Measurements from ENCODE around the gene TRAPPC12. TPM values are rescaled to one million over a fixed set of nuclear protein-coding genes. Genes with fewer than 3 reads are reported as not detected.

The TRAPPC12 gene
- total and polyA plus RNA-seq, 8 donors: 46.6 to 158 (median 70.7) TPM

- TF ChIP-seq POLR2A (IDR thresholded peaks at IDR 0.05): no peak
- TF ChIP-seq CTCF (IDR thresholded peaks at IDR 0.05): no peak
- no peak for TF ChIP-seq POLR2AphosphoS5 (IDR thresholded peaks at IDR 0.05)
- no peak for TF ChIP-seq EP300 (IDR thresholded peaks at IDR 0.05)
- peaks cover 2 to 49% (median 42%) of the 10 kb centered on the region in 4 donors for H3K36me3 ChIP-seq
- no peak for DNase-seq
- H3K4me3 ChIP-seq: no peak overlapping the region
- H3K27ac ChIP-seq: no peak overlapping the region
- intact Hi-C loops (cut with DNase I; ENCODE audit: low total_unique reads): no loop called here
- peaks cover 0 to 9% (median 0%) of the 10 kb centered on the region in 4 donors for H3K4me1 ChIP-seq
- WGBS, 5 donors: 89 to 94% (median 93%) methylated on average over 9 to 12 of the region's 12 CpGs
- no peaks in the 10 kb centered on the region for H3K27me3 ChIP-seq
- H3K9me3 ChIP-seq: no peaks in the 10 kb centered on the region
Measured at GRCh38 chr2:3409627-3410170, 30.2 kb downstream of the TRAPPC12 start.

GRCh38 chr2:3411103-3411502, 31.6 kb downstream of the TRAPPC12 start:
- TF ChIP-seq EP300 (IDR thresholded peaks at IDR 0.05): no peak
- no peak for TF ChIP-seq POLR2AphosphoS5 (IDR thresholded peaks at IDR 0.05)
- no peak for TF ChIP-seq CTCF (IDR thresholded peaks at IDR 0.05)
- no peak for TF ChIP-seq POLR2A (IDR thresholded peaks at IDR 0.05)
- Histone ChIP-seq H3K4me1 (peaks cover 0 to 5% (median 0%) of the 10 kb centered on the region in 4 donors), H3K27ac (no peak overlapping the region), H3K36me3 (peaks cover 2 to 47% (median 39%) of the 10 kb centered on the region in 4 donors), H3K27me3 (no peaks in the 10 kb centered on the region), H3K4me3 (no peak overlapping the region), H3K9me3 (no peaks in the 10 kb centered on the region)
- intact Hi-C loops (cut with DNase I; ENCODE audit: low total_unique reads): no loop called here
- no peak for DNase-seq
- 83 to 94% (median 87%) methylated on average over 3 of the region's 3 CpGs for WGBS, 5 donors

DNA sequence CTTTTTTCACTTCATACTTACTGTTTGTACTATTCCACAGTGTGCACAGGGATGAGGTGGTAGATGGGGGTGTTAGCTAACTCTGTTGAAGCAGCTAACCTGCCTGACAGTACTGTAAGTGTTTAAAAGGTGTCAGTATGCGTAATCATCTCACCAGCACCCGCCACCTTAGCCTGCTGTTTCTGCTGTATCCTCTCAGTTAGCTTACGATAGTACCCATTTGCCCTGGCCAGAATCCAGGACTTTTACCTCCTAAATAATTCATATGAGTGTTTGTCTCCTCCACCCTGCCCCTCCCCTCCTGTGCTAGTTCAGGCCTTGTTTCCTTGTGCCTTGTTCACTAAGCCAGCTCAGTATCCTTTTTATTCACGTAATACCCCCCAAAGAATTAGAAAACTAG, 34.2 kb downstream of the TRAPPC12 start:
- intact Hi-C loops (cut with DNase I; ENCODE audit: low total_unique reads): no loop called here
- H3K4me3 ChIP-seq: no peak overlapping the region
- H3K9me3 ChIP-seq: no peaks in the 10 kb centered on the region
- H3K36me3 ChIP-seq: peaks cover 2 to 53% (median 44%) of the 10 kb centered on the region in 4 donors
- H3K4me1 ChIP-seq: no peaks in the 10 kb centered on the region
- DNase-seq: no peak
- WGBS, 5 donors: 87 to 95% (median 91%) methylated on average over 4 of the region's 4 CpGs
- no peak for TF ChIP-seq CTCF (IDR thresholded peaks at IDR 0.05)
- no peak for TF ChIP-seq POLR2A (IDR thresholded peaks at IDR 0.05)
- no peak for TF ChIP-seq EP300 (IDR thresholded peaks at IDR 0.05)
- no peak for TF ChIP-seq POLR2AphosphoS5 (IDR thresholded peaks at IDR 0.05)
- no peaks in the 10 kb centered on the region for H3K27me3 ChIP-seq
- no peak overlapping the region for H3K27ac ChIP-seq

GRCh38 chr2:3414133-3414860, 34.8 kb downstream of the TRAPPC12 start:
- H3K9me3 ChIP-seq: no peaks in the 10 kb centered on the region
- H3K4me1 ChIP-seq: no peaks in the 10 kb centered on the region
- intact Hi-C loops (cut with DNase I; ENCODE audit: low total_unique reads): no loop called here
- WGBS, 5 donors: 88 to 95% (median 94%) methylated on average over 25 of the region's 25 CpGs
- H3K4me3 ChIP-seq: no peak overlapping the region
- no peak for TF ChIP-seq EP300 (IDR thresholded peaks at IDR 0.05)
- no peak for TF ChIP-seq POLR2AphosphoS5 (IDR thresholded peaks at IDR 0.05)
- H3K27me3 ChIP-seq: no peaks in the 10 kb centered on the region
- no peak for DNase-seq
- no peak overlapping the region for H3K27ac ChIP-seq
- peaks cover 2 to 55% (median 45%) of the 10 kb centered on the region in 4 donors for H3K36me3 ChIP-seq
